HUDEP-2 (cell line): ENCODE measurements around the gene PRM3.
A peak's percentile ranks its signal among the peaks of the same experiment; 100 is the strongest.

Source experiments
- DNase-seq, 76 experiments: peaks; one replicate each; lab custom pipeline; 2025; ENCODE audit not compliant: unreplicated experiment in 76 of 76; lab: John Stamatoyannopoulos, UW

The PRM3 gene

DNA sequence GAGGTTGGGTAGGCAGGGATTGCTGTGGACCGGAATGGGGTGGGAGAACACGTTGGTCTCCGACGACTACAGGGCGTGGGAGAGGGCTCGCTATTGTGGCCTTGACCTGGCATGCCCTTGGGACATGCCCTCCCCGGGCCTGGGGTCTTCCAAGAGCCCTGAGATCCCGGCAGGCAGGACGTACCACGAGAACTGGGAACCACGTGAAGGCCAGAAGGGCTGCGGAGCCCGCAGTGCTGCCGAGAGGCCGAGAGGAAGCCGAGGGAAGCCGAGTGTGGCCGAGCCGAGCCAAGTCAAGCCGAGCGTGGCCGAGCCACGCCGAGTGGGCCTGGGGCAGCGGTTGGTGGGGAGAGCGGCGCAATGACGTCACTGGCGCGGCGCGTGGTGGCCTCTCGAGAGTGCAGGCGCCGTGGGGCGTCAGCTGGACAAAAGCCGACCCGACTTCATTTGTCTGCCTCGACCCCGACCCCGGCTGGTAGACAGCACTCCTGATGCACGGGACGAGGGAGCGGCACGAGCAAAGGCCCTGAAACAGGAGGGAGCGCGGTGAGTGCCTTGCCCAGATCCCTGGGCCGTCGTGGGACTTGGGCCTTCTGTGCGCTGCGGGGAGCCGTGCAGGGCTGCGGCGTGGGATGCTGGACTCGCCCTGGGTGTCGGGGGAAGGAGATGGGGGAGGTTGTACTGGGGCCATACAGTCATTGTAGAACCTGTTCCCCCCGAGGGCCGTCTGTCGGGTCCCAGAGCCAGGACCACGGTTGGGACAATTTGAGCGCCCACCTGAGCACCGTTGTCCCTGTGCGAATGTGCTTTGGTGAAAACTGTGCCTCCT is 24.0 kb downstream of the PRM3 start:
- DNase-seq: no peak

DNA sequence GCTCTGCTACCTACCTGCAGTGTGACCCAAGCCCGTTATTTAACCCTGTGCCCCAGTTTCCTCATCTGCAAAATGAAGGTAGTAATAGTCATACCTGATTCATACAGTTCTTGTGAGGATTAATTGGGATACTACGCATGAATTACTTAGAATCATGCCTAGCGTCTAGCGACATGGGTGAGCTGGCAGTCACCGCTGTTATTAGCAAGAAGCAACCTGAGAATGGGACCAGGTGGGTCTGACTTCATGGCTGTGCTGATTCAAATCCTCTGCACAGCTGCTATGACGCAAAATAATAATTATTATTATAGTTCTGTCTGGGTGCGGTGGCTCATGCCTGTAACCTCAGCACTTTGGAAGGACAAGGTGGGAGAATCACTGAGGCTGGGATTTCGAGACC is 25.3 kb downstream of the PRM3 start:
- DNase-seq: no peak

DNA sequence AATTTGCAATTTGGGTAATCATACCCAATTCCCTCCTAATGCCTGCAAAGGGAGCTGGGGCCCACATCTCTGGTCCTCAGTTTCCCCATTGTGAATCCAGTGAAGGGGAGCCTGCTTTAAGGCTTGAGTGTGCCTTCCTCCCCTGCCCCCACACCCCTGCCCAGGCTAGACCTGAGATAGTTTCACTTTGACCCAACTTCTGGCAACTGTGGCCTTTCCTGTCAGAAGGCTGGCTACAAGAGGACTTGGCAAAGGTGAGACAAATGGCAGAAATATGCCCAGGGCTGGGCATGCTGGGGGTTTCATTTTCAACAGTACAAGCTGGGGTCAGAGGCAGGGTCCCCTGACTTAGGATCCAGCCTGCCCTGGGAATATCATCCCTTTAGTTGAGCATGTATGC is 27.4 kb downstream of the PRM3 start:
- no peak for DNase-seq

DNA sequence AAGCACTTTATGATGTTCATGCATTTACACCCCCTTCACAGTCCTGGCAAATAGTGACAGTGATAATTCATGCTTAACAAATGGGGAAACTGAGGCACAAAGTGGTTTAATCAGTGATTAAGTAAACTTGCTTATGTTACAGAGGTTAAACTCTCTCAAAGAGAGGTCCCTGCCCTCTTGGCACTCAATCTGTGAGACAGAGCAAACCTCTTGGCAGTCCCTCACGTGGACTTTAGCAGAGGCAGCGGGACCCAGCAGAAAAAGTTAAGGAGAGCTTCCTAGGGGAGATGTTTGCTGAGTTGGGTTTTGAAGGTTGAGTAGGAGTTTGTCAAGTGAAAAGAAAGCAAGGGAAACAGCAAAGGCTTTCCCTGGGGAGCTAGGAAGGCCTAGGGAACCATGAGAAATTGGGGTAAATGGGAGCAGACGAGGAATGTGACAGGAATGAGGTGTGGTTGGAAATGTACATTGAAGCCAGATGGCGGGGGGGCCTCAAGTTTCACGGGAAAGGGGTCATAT is 28.1 kb downstream of the PRM3 start:
- no peak for DNase-seq

DNA sequence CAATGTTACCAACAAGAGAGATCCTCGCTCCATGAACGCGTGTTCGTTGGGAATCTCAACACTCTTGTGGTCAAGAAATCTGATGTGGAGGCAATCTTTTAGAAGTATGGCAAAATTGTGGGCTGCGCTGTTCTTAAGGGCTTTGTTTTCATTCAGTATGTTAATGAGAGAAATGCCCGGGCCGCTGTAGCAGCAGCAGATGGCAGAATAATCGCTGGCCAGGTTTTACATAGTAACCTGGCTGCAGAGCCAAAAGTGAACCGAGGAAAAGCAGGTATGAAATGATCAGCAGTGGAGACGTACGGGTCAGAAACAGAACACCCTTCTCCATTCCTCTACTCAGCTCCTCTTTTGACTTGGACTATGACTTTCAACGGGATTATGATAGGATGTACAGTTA is 30.8 kb downstream of the PRM3 start:
- no peak for DNase-seq

DNA sequence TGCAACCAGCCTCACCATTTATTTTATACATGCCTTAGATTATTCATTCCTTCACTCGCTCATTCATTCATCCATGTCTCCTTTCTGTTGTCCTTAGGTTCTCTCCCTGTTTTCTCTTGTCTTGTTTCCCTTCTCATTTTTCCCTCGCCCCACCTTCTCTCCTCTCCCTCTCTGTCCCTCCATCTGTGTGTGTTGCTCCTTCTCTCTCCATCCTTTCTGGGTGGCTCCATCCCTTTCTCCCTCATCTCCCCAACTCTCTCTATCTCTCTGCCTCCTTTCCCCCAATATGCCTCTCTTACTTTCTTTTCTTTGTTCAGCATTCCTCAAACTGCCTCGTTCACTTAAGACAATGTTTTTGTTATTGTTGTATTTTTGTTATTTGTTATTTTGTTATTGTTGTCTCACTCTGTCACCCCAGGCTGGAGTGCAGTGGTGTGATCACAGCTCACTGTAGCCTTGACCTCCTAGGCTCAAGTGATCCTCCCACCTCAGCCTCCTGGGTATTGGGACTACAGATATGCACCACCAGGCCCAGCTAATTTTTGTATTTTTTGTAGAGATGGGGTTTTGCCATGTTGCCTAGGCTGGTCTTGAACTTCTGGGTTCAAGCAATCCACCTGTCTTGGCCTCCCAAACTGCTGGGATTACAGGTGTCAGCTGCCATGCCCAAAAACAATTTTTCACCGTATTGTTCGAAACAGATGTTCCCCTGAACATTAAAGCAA is 31.8 kb downstream of the PRM3 start:
- DNase-seq: no peak

DNA sequence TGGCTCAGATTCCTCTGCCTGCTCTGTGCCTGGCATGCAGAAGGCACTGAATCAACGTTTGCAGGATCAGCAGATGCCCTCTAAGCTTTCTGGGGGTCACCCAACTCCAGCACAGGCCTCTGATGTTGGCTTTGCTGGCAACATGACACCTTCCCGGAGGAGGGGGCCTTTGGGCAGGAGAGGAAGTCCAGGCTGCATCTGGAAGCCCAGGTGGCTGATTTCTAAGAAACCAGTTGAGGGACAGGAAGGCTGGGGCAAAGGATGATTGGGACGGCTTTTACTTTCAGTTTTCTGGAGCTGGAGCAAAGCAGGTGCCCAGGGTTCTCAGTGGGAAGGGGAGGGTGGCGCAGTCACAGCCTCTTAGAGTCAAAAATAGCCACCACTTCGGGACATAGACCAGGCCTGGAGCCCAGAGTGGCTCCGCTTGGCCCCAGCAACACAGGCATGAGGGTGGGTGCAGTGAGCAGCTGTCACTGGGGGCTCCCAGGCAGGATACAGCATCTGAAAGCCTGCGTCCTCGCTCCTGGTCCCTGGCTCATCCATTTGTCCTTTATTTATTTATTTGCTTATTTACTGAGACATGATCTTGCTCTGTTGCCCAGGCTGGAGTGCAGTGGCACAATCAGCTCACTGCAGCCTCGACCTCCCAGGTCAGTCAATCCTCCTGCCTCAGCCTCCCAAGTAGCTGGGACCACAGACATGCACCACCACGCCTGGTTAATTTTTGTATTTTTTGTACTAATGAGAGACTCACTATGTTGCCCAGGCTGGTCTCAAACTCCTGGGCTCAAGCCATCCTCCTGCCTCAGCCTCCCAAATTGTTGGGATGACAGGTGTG is 32.6 kb downstream of the PRM3 start:
- no peak for DNase-seq

DNA sequence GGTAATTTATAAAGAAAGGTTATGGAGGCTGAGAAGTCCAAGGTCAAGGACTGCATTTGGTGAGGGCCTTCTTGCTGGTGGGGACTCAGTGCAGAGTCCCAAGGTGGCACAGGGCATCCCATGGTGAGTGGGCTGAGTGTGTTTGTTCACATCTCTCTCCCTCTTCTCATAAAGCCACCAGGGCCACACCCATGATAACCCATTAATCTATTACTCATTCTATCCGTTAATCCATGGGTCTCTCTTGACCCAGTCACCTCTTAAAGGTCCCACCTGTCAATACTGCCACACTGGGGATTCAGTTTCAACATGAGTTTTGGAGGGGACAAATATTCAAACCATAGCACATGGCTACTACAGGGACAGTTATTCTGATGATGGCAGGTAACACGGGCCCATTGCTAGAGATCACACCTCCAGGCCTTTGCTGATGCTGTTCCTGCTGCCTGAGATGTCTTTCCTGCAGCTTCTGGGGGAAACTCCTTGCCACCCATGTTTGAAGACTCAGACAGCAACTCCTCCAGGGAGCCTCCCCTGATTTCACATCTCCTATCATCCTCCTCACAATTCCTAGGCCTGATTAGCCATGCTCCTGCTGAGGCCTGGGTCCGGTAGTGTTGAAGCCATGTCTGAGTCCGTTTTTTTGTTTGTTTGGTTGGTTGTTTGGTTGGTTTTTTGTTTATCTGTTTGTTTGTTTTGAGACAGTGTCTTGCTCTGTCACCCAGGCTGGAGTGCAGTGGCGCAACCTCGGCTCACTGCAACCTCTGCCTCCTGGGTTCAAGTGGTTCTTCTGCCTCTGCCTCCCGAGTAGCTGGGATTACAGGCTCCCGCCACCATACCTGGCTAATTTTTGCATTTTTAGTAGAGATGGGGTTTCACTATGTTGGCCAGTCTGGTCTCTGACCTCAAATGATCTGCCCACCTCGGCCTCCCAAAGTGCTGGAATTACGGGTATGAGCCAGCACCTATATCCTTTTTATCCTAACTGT is 33.5 kb downstream of the PRM3 start:
- DNase-seq: peak in 1 of 76 experiments; percentile 11

DNA sequence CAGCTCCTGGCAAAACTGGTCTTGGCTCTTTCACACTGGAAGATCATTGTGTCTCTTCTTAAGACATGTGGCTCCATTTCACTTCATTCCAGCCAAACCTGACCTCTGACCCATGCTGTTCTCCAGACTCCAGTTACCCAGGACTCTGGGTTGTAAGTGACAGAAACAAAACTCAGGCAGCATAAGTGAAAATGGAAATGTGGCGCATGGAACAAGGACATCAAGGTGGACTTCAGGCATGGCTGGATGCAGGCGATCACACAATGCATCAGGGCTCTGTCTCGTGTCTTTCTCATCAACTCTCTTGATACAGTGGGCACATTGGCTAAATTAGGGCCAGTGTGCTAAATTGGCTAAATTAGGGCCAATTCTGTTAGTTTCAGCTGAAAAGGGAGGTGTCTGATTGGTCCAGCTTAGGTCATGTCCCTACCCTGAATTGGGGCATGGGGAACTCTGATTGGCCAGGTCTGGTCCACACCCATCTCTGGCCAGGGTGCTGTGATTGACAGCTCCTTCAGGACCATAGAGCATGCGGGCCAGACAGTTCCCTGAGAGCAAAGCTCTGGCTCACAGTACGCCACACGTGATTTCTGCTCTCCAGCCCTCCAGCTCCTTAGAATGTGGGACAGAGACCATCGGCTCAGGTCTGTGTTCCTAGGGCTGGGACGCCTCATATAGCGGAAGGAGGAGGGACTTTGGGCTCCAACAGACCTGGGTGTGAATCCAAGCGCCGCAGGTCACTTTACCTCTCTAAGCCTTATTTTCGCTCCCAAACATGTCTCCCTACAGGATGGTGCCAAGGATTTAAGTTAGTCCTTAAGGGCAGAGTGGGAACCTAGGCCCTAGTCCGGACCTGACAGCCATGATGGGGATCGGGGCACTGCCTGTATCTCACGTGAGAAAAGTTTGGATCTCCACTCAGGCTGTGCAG is 34.9 kb downstream of the PRM3 start:
- DNase-seq: peak in 2 of 76 experiments; percentile 16 to 22

DNA sequence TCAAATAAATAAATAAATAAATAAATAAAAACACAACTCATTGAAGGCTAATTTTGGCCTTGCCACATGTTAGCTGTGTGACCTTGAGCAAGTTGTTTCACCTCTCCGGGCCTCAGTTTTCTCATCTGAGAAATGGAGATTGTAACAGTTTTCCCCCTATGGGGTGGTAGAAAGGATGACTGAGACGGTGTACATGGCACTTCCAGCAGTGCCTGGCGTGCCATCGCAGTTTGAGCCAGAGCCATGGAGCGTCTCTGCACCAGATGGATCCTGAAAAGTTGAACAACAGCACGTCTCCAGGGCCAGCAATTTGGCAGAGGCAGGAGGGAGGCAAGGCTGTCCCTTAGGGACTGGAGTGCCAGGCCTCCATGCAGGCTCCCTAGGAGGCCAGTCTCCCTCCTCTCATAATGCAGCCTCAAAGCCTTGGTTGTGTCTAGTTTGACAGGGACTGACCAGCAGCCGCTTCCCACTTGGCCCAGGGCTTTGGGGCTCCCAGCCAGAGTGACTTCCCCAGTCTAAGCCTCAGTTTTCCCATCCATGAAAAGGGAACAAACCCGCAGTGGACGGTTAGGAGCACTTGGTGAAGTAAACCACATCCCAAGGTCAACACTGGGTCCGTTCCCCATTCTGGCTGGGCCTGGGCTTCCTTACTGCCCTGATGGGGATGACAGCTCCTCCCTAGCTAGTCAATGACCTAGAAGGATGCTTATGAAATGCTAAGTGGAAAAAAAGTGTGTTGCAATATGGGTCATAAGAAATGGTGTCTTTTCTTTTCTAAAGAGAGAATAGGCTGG is 36.8 kb downstream of the PRM3 start:
- DNase-seq: no peak

DNA sequence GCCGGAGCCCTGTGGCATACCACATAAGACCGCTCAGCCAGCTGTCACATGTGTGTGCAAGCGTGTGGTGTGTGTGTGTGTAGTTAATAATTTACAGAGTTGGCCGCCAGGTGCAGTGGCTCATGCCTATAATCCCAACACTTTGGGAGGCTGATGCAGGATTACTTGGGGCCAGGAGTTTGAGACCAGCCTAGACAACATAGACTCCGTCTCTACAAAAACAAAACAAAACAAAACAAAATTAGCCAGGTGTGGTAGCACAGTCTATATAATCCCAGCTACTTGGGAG is 37.8 kb downstream of the PRM3 start:
- no peak for DNase-seq

DNA sequence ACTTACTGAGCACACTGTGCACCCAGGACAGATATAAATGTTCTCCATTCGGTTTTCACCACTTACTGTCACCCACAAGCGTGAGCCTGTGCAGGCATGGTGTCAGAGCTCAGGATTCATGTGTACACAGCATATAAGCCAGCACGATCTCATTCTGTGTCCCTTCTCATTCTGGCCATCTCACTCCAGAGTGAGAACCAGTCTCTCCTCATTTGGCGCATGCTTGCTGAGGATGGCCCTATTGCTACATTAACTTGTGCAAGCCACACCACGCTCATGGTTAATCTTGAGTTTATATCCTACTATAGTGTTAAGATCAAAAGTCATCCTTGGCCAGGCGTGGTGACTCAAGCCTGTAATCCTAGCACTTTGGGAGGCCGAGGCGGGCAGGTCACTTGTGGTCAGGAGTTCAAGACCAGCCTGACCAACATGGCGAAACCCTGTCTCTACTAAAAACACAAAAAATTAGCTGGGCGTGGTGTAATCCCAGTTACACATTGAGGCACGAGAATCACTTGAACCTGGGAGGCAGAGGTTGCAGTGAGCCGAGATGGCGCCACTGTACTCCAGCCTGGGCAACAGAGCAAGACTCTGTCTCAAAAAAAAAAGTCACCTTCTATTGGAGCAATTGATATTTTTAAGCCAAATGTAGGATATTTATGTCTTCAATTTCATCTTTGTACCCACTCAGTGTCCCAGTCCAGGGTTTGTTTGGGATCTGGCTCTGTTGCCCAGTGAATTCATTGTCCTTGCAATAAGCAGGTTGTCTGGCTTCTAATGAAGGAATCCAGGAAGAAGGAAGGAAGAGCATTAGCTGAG is 38.3 kb downstream of the PRM3 start:
- peak in 1 of 76 experiments; percentile 7 for DNase-seq

DNA sequence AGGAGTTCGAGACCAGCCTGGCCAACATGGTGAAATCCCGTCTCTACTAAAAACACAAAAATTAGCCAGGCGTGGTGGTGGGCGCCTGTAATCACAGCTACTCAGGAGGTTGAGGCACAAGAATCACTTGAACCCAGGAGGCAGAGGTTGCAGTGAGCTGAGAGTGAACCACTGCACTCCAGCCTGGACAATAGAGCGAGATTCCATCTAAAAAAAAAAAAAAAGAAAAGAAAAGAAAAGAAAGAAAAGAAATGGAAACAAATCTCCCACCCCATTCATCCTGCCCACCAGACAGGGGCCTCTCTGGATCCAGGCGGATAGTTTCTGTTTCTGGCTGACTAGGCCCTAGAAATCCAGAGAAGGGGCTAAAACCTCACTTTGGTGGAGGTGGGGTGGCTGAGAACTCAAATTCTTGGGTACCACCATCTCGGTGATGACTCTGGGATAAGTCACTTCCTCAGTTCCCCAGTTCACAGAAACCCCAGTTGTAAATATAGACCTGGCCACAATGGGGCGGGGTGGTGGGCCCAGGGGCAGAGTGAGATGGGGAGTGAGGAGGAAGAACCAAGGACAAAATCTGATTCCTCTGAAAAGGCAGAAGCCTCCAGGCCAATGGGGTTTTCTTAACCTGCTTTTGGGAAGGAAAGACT is 39.6 kb downstream of the PRM3 start:
- DNase-seq: no peak

DNA sequence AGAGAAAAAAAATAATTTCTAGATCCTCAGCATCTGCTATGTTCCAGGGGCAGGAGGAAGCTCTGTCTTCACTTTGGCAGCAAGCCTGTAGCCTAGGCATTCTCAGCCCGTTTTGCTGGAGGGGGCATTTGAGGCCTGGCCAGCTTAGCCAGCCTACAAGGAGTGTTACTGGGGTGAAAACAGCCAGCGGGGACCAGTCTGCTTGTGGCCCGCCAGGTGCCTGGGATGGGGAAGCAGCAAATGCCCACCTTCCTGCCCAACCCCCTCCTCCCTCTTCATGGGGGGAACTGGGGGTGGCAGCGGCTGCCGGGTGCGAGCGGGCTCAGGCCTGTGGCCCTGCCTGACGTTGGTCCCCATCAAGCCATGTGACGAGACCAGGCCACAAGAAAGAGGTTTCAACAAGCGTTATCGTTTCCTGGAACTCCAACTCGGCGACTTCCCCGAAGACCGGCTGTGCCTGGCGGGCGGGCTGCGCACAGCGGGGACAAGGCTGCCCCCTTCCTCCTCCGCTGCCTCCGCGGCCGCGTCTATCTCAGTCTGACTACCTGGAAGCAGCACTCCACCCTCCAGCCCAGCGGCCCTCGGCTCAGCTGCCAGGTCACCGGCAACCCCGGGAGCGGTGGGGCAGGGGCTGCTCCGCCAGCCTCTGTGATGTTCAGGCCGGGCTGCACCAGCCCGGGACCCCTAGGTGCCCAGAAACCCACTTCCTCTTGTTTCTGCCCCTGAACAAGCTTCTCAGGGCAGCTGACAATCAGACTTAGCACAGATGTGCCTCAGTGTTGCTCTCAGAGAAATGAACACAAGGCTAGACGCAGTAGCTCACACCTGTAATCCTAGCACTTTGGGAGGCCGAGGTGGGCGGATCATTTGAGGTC is 40.3 kb downstream of the PRM3 start:
- peak in 75 of 76 experiments; percentile 43 to 94 (median 83) for DNase-seq

DNA sequence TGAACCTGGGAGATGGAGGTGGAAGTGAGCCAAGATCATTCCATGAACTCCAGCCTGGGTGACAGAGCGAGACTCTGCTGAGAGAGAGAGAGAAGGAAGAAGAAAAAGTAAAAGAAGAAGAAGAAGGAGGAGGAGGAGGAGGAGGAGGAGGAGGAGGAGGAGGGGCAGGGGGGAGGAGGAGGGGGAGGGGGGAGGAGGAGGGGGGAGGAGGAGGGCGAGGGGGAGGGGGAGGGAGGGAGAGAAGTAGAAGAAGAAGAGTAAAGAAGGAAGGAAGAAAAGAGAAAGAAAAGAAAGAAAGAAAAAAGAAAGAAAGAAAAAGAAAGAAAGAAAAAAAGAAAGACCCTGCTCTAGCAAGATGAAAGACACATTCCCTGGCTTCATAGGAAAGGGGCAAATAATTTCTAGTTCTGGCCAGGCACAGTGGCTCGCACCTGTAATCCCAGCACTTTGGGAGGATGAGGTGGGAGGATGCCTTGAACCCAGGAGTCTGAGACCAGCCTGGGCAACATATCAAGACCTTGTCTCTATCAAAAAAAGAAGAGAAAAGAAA is 41.1 kb downstream of the PRM3 start:
- no peak for DNase-seq
